HAP-1 (cell line): ENCODE measurements around the gene GRID2IP.

Experiments
- DNase-seq, 2 experiments: peaks; one replicate each; pipeline ENCODE4 v3.0.0-alpha.2; 2016 to 2020; ENCODE audit warnings: low spot score in 2 of 2
- H3K27me3 ChIP-seq: fragments of 250-450 bp; sonication (Bioruptor Pico); 2 replicates; pipeline ENCODE4 v1.5.1; 2020; ENCODE audit warnings: low read depth, mild to moderate bottlenecking, moderate library complexity
- H3K36me3 ChIP-seq: fragments of 250-450 bp; sonication (Bioruptor Pico); replicated peaks from 2 replicates; pipeline ENCODE4 v1.5.1; 2020; ENCODE audit warnings: mild to moderate bottlenecking
- H3K4me1 ChIP-seq: fragments of 250-450 bp; sonication (Bioruptor Pico); 2 replicates; pipeline ENCODE4 v1.5.1; 2020; ENCODE audit warnings: mild to moderate bottlenecking
- H3K4me3 ChIP-seq: fragments of 250-450 bp; sonication (Bioruptor Pico); 2 replicates; pipeline ENCODE4 v1.5.1; 2020; ENCODE audit warnings: mild to moderate bottlenecking, moderate library complexity
- H3K9me3 ChIP-seq: fragments of 250-450 bp; sonication (Bioruptor Pico); 2 replicates; pipeline ENCODE4 v1.5.1; 2020; ENCODE audit warnings: mild to moderate bottlenecking, moderate library complexity
- in situ Hi-C: fragments of 300-500 bp; cut with MboI; formaldehyde crosslinking; loops from 3 replicates; pipeline ENCODE4 v1.14.3; 2020; ENCODE audit warnings: low sequenced_read_pairs, inconsistent platforms, mixed read lengths

Gene GRID2IP

GRCh38 chr7:6520163-6520981, 30.9 kb downstream of the GRID2IP start:
- H3K36me3 ChIP-seq = no peaks in the 10 kb centered on the region
- H3K9me3 ChIP-seq = no peaks in the 10 kb centered on the region
- no peak for DNase-seq
- H3K27me3 ChIP-seq = no peaks in the 10 kb centered on the region
- in situ Hi-C loops = no loop called here
- H3K4me1 ChIP-seq = 0 out of 2 replicates have a peak, but pooled peaks cover 2% of the 10 kb centered on the region
- H3K4me3 ChIP-seq = no peak overlapping the region

- Histone ChIP-seq H3K4me3 (no peak overlapping the region), H3K9me3 (no peaks in the 10 kb centered on the region), H3K27me3 (no peaks in the 10 kb centered on the region), H3K36me3 (no peaks in the 10 kb centered on the region), H3K4me1 (0 out of 2 replicates have a peak, but pooled peaks cover 2% of the 10 kb centered on the region)
- in situ Hi-C loops = no loop called here
- DNase-seq = peak; percentile 83 to 89
Observed at GRCh38 chr7:6516387-6516983, 34.8 kb downstream of the GRID2IP start.

GRCh38 chr7:6513541-6513940, 37.7 kb downstream of the GRID2IP start:
- DNase-seq = no peak
- H3K4me1 ChIP-seq = 0 out of 2 replicates have a peak, but pooled peaks cover 2% of the 10 kb centered on the region
- H3K4me3 ChIP-seq = no peak overlapping the region
- no peaks in the 10 kb centered on the region for H3K36me3 ChIP-seq
- H3K9me3 ChIP-seq = no peaks in the 10 kb centered on the region
- in situ Hi-C loops = no loop called here
- no peaks in the 10 kb centered on the region for H3K27me3 ChIP-seq

GRCh38 chr7:6512892-6513291, 38.4 kb downstream of the GRID2IP start:
- H3K4me3 ChIP-seq = no peak overlapping the region
- H3K27me3 ChIP-seq = no peaks in the 10 kb centered on the region
- DNase-seq = no peak
- 0 out of 2 replicates have a peak, but pooled peaks cover 2% of the 10 kb centered on the region for H3K4me1 ChIP-seq
- in situ Hi-C loops = no loop called here
- H3K36me3 ChIP-seq = no peaks in the 10 kb centered on the region
- H3K9me3 ChIP-seq = no peaks in the 10 kb centered on the region

GRCh38 chr7:6510476-6511133, 40.7 kb downstream of the GRID2IP start:
- no peaks in the 10 kb centered on the region for H3K36me3 ChIP-seq
- no peaks in the 10 kb centered on the region for H3K9me3 ChIP-seq
- no peak overlapping the region for H3K4me3 ChIP-seq
- in situ Hi-C loops = no loop called here
- no peak for DNase-seq
- no peaks in the 10 kb centered on the region for H3K27me3 ChIP-seq
- no peaks in the 10 kb centered on the region for H3K4me1 ChIP-seq

GRCh38 chr7:6508950-6509349, 42.3 kb downstream of the GRID2IP start:
- Histone ChIP-seq H3K36me3 (no peaks in the 10 kb centered on the region), H3K4me3 (no peak overlapping the region), H3K4me1 (peaks cover 4% of the 10 kb centered on the region; the same call in 1 of the 2 replicates), H3K27me3 (no peaks in the 10 kb centered on the region), H3K9me3 (no peaks in the 10 kb centered on the region)
- no peak for DNase-seq
- in situ Hi-C loops = no loop called here

GRCh38 chr7:6508539-6508938, 42.7 kb downstream of the GRID2IP start:
- DNase-seq = no peak
- in situ Hi-C loops = no loop called here
- Histone ChIP-seq H3K27me3 (no peaks in the 10 kb centered on the region), H3K9me3 (no peaks in the 10 kb centered on the region), H3K4me3 (no peak overlapping the region), H3K36me3 (no peaks in the 10 kb centered on the region), H3K4me1 (peaks cover 4% of the 10 kb centered on the region; the same call in 1 of the 2 replicates)

- no peak for DNase-seq
- H3K27me3 ChIP-seq = no peaks in the 10 kb centered on the region
- H3K4me1 ChIP-seq = peaks cover 4% of the 10 kb centered on the region; the same call in 1 of the 2 replicates
- in situ Hi-C loops = no loop called here
- no peak overlapping the region for H3K4me3 ChIP-seq
- no peaks in the 10 kb centered on the region for H3K9me3 ChIP-seq
- no peaks in the 10 kb centered on the region for H3K36me3 ChIP-seq
Observed at GRCh38 chr7:6507906-6508305, 43.4 kb downstream of the GRID2IP start.

- peaks cover 4% of the 10 kb centered on the region; the same call in 1 of the 2 replicates for H3K4me1 ChIP-seq
- H3K4me3 ChIP-seq = no peak overlapping the region
- no peaks in the 10 kb centered on the region for H3K9me3 ChIP-seq
- H3K27me3 ChIP-seq = no peaks in the 10 kb centered on the region
- H3K36me3 ChIP-seq = no peaks in the 10 kb centered on the region
- DNase-seq = no peak
- in situ Hi-C loops = no loop called here
Observed at GRCh38 chr7:6505685-6506559, 45.3 kb downstream of the GRID2IP start.

- Histone ChIP-seq H3K27me3 (no peaks in the 10 kb centered on the region), H3K4me3 (no peak overlapping the region; the same call in 1 of the 2 replicates), H3K9me3 (no peaks in the 10 kb centered on the region), H3K4me1 (peaks cover 4% of the 10 kb centered on the region; the same call in 1 of the 2 replicates), H3K36me3 (no peaks in the 10 kb centered on the region)
- in situ Hi-C loops = no loop called here
- DNase-seq = no peak
Observed at GRCh38 chr7:6504996-6505395, 46.3 kb downstream of the GRID2IP start.

GRCh38 chr7:6502886-6503285, 48.4 kb downstream of the GRID2IP start:
- Histone ChIP-seq H3K27me3 (no peaks in the 10 kb centered on the region), H3K36me3 (no peaks in the 10 kb centered on the region), H3K9me3 (no peaks in the 10 kb centered on the region), H3K4me3 (peak overlapping the region; percentile 43), H3K4me1 (peaks cover 4% of the 10 kb centered on the region; the same call in 1 of the 2 replicates)
- DNase-seq = no peak
- in situ Hi-C loops = no loop called here

- Histone ChIP-seq H3K27me3 (no peaks in the 10 kb centered on the region), H3K4me1 (peaks cover 4% of the 10 kb centered on the region; the same call in 1 of the 2 replicates), H3K36me3 (no peaks in the 10 kb centered on the region), H3K4me3 (no peak overlapping the region), H3K9me3 (no peaks in the 10 kb centered on the region)
- in situ Hi-C loops = no loop called here
- no peak for DNase-seq
Observed at GRCh38 chr7:6501586-6502564, 49.4 kb downstream of the GRID2IP start.
